ENCODE results near the gene LRRC56.

GRCh38 chr11:569158-569885 is 32.0 kb downstream of the LRRC56 start:
- TF ChIP-seq POLR2AphosphoS5 (IDR thresholded peaks at IDR 0.05; ENCODE audit: low read depth, low read length) (no peak), SIN3A (IDR thresholded peaks at IDR 0.05; ENCODE audit: borderline replicate concordance, insufficient read depth, low read length) (no peak), REST (IDR thresholded peaks at IDR 0.05; ENCODE audit: insufficient read depth in 1 of 2, low read depth in 2 of 2, low read length in 2 of 2) (no peak), TAF1 (IDR thresholded peaks at IDR 0.05; ENCODE audit: borderline replicate concordance, insufficient read depth, low read length) (no peak), FOXP2 (optimal IDR thresholded peaks at IDR 0.05; ENCODE audit: borderline replicate concordance, extremely low read depth, extremely low read length, insufficient read depth) (no peak)
